COLO829 (cell line): ENCODE data around the gene PCNT.
"Not testable (repeated sequence)": the region's sequence is repeated elsewhere in the genome, so short reads cannot be mapped to it uniquely, and the experiment has no call there.

Experiments used
- DNase-seq: peaks from one replicate; pipeline ENCODE4 v3.0.0; 2012; ENCODE audit warnings: low spot score

Gene PCNT

DNA sequence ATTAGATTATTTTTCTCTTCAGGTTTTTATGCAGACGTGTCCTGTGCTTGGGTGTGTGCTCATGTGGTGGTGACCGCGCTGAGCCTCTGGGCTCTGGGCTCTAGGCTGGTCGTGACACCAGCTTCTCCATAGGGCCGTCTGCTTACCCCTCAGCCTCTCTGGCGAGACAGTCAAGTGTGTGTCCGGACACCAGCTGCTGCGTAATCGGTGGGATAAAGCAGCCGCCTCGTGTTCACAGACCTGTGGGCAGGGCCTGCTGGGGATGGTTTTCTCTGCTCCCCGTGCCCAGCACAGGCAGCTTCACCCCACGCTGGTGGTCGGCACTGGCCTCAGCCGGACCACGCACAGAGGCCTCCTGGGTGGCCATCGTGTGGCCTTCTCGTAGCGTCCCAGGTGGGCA is 101.1 kb downstream of the PCNT start:
- DNase-seq = no peak

DNA sequence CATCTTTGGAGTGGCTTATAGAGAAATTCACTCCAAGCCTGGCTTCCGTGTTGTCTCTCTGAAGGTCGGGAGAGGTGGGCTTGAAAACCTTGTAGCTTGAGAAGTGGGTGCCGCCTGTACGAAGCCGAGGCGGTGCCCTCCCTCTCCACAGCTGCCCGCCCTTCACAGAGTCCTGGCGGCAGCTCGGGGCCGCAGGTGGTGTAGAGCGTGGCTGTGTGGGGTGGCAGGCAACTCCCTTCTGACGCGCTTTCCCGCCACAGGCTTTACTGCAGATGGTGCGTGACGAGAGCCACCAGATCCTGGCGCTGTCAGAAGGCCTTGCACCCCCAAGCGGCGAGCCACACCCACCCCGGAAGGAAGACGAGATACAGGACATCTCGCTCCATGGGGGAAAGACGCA is 101.6 kb downstream of the PCNT start:
- no peak for DNase-seq

DNA sequence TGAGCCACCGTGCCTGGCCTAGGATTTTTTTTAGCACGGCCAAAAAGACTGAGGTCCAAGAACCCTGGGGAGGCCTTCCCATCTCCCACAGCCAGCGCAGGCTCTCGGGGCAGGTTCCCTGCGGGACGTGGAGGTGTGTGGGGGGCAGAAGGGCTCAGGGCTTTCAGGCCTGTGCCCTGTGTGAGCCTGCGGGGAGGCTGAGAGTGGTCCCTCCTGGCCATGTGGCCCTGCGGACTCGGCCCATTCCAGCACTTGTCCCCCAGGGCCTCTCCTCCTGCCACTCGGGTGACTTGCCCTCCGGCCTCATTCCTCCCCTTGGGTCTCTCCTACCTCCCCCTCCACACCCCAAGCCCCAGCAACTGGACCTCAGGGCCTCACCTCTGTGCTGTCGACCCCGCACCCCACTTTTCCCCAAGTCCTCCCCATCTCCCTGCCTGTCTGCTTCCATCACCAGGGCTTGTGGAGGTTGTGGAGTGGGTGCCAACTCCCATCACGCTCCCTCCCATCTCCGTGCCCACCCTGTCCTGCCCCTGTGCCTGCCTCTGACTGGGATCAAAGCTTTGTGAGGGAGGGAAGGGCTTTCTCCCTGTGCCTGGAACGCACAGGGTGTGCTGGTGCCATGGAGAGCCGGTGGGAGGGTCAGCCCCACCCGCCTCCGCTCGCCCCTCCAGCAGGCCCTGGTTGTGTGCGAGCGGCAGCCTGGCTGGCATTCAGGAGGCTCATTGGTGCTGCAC is 102.5 kb downstream of the PCNT start:
- no peak for DNase-seq

DNA sequence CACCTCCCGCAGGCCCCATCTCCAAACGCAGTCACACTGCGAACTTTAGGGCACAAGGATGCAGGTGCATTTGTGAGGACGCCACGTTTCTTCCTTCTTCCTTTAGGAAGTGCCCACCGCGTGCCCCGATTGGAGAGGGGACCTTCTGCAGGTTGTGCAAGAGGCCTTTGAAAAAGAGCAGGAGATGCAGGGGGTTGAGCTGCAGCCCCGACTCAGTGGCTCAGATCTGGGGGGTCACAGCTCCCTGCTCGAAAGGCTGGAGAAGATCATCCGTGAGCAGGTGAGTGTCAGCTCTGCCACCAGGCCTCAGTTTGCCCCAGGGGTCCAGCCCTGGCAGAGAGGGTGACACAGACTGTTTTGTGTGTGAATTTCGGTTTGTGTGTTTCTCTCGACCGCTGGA is 103.6 kb downstream of the PCNT start:
- DNase-seq = no peak

DNA sequence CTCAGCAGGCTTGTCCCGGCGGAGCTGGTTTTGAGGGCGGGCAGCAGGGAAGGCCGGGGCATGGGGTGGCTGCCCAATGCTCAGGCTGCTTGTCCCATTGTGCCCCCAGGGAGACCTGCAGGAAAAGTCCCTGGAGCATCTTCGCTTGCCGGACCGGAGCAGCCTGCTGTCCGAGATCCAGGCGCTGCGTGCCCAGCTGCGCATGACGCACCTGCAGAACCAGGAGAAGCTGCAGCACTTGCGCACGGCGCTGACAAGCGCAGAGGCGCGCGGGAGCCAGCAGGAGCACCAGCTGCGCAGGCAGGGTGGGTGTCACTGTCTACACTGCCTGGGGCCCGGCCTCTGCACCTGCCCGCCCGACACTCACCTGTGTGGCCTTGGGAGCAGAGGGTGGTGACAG is 104.3 kb downstream of the PCNT start:
- DNase-seq = no peak

DNA sequence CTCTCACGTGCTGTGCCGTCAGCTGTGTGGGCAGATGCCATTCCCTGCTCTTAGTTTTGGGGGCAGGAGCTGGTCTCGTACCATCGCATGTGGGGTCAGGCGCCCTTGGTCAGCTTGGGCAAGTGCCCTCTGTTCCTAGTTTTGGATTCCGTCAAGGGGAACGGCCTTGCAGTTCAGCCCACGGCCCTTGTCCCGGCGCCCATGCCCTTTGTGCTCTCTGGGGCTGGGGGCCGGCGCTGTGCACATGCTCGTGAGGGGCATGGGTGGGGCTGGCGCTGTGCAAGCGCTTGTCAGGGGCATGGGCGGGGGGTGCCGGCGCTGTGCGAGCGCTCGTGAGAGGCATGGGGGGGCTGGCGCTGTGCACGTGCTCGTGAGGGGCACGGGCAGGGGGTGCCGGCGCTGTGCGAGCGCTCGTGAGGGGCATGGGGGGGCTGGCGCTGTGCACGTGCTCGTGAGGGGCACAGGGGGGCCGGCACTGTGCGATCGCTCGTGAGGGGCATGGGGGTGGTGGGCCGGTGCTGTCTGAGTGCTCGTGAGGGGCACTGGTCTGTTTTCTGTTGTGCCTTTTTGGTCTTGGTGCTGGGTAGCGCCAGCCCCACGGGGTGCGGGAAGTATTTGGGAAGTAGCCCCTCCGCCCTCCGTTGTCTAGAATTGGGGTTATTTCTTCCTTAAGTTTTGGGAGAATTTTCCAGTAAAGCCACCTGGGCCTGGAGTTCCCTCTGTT is 105.2 kb downstream of the PCNT start:
- DNase-seq = no peak

DNA sequence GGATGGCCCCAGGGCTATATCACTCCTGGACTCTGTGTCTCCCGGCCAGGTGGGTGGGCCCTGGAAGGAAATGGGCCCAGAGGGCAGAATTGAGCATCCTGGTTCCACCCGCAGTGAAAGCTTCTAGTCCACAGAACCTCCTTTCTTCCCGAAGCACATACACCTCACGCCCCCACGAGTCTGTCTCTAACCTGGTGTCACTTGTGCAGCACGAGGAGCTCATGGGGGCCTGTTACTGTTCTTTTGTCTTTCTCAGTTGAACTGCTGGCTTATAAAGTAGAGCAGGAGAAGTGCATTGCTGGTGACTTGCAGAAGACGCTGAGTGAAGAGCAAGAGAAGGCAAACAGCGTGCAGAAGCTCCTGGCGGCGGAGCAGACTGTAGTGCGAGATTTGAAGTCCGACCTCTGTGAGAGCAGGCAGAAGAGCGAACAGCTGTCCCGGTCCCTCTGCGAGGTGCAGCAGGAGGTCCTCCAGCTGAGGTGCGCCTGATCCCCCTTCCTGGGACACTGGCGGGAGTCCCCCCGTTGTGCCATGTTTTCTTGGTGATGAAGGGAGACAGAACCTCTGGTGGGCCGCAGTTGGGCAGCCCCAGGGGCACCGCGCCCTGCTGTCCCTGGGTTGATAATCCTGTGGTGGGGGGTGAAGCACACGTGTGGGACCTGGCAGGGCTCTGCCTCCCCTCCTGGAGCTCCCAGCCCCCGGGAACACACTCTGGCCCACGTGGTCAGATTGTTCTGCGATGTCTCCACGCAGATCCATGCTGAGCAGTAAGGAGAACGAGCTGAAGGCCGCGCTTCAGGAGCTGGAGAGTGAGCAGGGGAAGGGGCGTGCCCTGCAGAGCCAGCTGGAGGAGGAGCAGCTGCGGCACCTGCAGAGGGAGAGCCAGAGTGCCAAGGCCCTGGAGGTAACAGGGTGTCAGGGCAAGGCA is 106.1 kb downstream of the PCNT start:
- no peak for DNase-seq

DNA sequence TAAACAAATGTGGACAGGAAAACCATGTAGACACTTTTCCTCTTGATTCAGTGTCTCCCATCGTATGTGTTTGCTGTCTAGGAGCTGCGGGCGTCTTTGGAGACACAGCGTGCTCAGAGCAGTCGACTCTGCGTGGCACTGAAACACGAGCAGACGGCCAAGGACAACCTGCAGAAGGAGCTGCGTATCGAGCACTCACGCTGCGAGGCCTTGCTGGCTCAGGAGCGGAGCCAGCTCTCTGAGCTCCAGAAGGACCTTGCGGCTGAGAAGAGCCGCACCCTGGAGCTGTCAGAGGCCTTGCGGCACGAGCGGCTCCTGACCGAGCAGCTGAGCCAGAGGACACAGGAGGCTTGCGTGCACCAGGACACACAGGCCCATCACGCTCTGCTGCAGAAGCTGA is 107.5 kb downstream of the PCNT start:
- no peak for DNase-seq

DNA sequence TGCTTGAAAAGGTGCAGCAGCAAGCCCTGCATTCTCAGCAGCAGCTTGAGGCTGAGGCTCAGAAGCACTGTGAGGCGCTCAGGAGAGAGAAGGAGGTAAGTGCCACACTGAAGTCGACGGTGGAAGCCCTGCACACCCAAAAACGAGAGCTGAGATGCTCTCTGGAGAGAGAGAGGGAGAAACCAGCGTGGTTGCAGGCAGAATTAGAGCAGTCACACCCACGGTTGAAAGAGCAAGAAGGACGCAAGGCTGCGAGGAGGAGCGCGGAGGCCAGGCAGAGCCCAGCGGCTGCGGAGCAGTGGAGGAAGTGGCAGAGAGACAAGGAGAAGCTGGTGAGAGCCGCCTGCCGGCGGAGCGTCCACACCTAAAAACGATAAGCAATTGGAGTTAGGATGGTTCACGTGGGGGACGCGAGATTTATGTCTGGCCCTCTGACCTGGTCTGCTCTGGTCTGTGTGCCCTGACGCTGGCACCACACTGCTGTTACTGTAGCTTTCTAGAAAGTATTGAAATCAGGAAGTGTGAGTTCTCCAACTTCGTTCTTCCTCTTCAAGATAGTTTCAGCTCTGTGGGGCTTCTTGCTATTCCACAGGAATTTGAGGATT is 108.0 kb downstream of the PCNT start:
- DNase-seq = no peak

DNA sequence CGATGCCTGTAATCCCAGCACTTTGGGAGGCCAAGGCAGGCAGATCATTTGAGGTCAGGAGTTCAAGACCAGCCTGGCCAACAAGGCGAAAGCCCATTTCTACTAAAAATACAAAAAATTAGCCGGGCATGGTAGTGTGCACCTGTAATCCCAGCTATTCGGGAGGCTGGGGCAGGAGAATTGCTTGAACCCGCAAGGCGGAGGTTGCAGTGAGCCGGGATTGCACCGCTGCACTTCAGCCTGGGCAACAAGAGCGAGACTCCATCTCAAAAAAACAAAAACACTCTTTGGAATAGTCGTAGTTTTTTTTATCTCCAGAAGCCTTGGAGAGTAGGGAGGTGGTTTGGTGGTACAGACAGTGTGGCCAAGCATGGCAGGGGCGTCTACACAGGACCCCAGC is 109.2 kb downstream of the PCNT start:
- DNase-seq = not testable (repeated sequence)

DNA sequence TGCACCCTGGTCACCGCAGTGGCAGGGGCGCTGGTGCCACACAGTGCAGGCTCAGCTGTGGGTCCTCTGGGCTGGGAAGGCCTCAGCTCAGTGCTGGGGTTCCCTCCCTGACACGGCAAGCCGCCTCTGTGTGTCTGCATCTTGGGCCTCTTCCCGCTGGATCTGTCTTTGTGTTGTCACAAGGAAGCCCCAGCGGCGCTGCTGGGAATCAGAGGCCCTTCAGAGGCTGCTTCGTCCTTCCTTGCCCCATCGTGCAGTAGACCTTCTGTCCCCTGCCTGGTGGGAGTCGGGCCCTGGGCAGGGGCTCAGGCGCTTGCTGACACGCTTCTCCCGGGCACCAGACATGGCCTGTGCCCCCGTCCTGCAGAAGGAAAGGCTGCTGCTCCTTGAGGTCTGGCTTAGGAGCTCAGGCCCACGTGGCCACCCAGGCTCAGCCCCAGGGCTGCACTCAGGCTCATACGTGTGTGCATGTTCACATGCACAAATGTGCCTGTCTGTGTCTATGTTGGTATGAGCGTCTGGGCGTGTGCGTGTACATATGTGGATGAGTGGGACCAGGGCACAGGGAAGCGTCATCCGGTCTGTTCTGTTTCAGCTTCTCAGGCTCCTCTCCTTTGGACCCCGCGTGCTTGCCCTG is 110.5 kb downstream of the PCNT start:
- no peak for DNase-seq

DNA sequence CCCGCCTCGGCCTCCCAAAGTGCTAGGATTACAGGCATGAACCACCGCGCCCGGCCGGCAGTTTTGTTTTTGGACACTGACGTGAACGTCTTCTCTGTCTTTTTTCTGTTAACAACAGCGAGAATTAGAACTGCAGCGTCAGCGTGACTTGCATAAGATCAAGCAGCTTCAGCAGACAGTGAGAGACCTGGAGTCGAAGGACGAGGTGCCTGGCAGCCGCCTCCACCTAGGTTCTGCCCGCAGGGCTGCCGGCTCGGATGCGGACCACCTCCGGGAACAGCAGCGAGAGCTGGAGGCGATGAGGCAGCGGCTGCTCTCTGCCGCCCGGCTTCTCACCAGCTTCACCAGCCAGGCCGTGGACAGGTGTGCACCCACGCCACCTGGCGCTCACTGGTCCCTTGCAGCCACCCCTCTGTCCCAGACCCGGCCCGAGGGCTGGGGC is 111.9 kb downstream of the PCNT start:
- no peak for DNase-seq

DNA sequence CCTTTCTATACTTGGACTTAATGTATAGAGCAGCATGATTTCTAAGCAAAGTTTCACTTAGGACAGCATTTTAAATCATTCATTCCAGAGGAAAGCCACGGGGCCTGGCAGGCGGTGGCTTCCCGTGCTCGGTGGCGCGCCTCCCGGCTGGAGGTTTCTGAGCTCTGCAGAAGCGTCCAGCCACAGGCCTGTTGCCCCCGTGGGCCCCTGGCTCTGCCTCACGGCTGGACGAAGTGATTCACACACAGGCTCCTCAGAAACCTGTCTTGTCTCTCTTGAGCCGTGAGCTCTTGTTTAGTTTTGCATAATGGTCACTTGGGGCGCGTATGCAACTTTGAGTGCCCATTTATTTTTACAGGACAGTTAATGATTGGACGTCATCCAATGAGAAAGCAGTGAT is 112.7 kb downstream of the PCNT start:
- no peak for DNase-seq

DNA sequence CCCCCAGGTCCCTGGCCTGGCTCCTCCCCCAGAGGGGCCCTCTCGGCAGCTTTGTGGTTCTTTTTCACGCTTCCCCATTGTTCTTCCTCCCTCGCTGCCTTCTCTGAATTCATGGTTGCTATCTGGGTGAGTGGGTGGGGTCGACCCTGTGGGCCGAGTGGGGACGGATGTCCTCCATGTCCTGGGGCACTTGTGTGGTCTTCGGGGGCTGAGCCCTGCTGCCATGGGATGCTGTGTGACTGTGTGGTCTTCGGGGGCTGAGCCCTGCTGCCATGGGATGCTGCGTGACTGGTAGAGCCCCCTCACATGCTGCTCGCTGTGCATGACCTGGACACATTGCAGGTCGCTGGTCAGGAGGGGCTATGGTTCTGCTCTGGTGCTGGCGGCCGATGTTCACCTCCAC is 113.1 kb downstream of the PCNT start:
- DNase-seq = no peak

DNA sequence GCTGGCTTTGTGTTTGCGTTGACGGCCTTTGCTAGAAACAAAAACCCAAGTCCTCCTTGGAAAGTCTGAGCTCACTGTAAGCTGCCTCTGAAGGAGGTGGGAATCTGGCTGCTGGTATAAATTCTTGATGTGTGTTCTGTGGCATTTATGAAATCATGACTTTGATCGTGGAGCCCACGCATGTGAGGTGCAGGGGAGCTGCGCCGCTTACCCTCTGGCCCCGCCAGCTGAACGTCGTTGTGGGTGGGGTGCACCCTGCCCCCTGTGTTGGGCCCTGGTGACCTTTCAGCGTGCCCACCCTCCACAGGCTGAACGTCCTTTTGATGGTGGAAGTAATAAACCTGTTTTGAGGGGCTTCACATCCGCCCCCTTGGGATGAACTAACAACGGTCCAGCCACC is 113.6 kb downstream of the PCNT start:
- no peak for DNase-seq

DNA sequence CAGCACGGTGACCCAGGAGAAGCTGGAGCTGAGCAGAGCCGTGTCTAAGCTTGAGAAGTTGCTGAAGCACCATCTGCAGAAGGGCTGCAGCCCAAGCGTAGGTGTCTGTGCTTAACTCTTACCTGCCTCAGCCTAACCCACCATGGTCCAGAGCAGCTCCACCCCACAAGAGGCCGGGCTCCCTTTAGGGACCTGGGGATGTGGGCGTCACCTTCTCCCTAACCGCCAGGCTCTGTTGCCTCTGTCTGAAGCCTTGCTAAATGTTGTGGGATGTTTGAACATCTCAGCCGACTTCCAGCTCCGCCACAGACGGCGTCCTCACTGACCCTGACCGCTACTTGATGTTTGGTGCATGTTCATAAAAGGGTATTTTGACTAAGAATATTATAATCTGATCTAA is 114.3 kb downstream of the PCNT start:
- DNase-seq = no peak

DNA sequence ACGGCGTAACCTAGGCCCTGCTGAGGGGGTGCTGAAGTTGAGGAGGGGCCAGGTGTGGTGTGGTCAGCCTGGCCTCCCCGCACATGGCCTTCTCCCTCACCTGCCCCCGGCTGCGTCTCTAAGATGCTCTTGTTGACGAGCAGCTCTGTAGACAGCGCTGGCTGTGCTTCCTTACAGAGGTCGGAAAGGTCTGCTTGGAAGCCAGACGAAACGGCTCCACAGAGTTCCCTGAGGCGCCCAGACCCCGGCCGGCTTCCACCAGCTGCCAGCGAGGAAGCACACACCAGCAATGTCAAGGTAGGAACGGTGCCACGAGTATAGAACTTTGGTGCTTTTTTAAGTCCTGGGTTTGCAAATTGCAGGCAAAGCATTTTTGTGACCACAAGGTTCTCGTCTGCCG is 116.0 kb downstream of the PCNT start:
- DNase-seq = no peak

DNA sequence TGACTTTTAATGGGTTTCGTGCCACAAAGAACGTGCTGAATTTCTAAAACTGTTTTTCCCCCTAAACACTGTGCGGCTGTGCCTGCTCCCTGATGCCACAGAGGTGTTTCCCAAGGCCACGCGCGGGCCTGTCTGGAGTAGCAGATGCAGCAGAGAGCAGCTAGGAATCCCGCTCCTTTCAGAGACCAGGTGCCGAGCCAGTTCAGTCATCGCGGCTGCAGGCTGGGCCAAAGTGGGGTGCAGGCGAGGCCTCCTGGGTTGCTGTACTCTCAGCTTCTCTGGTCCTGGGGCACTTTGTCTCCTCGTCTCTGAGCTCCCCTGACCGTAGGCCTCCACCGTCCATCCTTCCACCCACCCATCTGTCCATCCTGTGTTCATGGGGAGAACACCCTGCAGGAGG is 117.4 kb downstream of the PCNT start:
- DNase-seq = no peak

DNA sequence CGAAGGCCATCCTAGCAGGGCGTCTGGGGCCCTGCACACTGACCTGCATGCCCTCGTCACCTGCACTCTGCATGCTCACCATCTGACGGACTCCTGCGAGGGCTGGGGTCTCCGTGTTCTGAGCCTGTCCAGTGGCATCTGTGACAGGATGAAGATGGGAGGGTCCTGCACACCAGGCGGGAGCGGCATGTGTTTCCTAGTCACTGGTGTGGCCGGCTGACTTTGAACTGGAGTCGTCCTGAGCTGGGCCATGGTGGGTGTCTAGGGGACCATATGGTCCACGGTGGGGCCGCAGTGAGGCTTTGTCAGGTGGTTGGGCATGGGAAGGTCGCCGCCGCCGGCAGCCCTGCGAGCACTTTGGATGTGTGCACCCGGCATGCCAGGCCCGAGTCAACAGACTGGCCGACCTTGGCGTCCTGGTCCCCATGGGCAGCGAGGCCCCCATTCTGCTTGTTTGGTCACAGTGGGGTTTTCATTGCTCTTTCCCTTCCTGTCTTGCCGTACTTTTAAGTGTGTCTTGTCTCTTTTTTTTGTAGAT is 118.1 kb downstream of the PCNT start:
- no peak for DNase-seq

DNA sequence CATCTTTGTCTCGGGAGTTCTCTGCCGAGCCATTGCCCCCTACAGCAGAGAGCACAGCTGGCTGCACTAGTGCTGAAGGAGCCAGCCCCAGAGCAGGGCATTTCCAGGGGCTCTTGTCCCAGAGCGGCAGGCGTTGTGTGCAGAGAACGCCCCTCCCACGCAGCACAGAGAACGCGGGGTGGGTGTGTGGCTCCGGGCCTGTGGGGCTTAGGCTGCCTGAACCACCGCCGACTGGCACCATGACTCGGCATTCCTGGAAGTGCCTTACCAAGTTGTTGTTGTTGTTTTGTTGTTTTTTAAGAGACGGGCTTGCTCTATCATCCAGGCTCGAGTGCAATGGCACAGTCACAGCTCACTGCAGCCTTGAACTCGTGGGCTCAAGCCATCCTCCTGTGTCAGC is 119.0 kb downstream of the PCNT start:
- DNase-seq = no peak

DNA sequence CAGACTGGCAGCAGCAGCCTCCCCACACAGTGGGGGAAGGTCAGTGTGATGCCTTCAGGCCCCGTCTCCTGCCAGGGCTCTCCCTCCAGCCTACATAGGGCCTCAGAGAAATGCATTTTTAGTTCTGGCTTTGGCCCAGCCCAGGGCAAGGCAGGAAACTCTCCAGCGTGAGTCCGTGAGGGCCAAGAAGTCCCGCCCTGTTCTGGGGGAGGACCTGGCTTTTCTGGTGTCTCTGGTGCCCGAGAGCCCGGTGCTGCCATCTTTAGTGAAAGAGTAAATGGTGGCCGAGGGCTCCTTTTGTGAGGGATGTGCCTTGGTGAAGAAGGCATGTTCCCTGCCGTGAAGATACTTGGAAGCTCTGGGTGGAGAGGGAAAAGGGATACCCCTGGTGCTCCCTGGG is 120.0 kb downstream of the PCNT start:
- no peak for DNase-seq

DNA sequence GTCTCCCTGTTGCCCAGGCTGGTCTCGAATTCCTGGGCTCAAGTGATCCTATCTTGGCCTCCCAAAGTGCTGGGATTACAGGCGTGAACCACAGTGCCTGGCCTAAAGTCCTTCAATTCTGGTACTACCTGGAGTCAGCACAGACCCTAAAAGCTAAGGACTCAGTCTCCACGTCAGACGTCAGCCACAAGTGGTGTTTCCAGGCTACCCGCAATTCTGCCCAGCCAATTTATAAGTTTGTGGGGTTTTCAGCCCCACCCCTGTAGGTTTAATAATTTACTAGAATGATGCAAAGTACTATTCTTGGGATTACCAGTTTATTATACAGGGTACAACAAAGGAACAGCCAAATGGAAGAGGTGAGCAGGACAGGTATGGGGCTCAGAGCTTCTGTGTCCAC is 124.2 kb downstream of the PCNT start:
- no peak for DNase-seq
